ENCODE results near the gene DUSP15.
A peak's percentile ranks its signal among the peaks of the same experiment; 100 is the strongest.
"Not testable (repeated sequence)": the region's sequence is repeated elsewhere in the genome, so short reads cannot be mapped to it uniquely, and the experiment has no call there.

The DUSP15 gene

DNA sequence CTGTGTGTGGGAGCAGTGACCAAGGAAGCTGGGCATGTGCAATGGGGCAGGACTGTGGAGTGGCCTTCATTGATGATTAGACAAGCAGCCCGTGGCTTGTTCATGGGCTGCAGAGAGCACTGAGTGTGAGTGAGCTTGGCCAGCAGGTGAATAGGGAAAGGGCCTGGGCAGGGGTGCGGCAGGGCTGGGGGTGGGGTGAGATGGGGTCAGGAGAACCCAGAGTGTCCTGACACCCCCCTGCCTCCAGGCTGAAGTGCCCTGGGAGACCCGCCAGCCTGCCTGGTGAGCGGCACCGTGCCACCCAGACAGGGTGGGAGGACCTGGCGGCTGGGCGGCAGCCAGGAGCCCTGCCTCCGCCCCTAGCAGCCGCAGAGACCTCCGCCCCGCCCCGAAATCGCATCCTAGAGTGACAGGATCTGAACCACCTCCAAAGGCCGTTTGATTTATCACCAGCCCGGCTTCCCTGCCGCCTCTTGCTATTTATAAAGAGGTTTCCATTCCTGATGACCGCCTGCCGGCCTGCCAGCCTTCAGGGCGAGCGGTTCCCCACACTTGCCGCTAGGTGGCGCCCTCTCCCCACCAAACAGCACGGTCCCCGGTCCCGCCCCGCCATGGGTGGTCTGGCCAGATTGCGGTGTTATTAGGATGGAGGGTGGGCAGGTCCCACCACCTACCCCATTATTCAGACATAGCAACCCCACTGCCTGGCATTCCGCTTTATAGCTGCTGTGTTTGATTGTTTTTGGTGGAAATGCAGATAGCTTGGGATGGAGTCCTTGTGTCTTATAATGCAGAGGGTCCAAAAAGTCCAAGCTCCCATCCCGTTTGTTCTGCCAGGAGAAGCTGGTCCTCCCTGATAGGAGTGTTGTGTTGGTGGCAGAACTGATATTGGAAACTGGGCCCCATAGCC lies 47.7 kb downstream of the DUSP15 start:
- peak; percentile 82 for DNase-seq (ENCODE audit: low spot score)

DNA sequence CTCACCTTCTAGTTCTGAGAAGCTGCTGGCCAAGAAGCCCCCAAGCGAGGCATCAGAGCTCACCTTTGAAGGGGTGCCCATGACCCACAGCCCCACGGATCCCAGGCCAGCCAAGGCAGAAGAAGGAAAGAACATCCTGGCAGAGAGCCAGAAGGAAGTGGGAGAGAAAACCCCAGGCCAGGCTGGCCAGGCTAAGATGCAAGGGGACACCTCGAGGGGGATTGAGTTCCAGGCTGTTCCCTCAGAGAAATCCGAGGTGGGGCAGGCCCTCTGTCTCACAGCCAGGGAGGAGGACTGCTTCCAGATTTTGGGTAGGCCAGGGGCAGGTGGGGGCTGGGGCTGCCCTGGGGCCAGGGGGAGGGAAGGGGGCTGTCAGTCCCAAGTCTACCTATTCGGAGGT lies 48.9 kb downstream of the DUSP15 start:
- no peak for DNase-seq (ENCODE audit: low spot score)

DNA sequence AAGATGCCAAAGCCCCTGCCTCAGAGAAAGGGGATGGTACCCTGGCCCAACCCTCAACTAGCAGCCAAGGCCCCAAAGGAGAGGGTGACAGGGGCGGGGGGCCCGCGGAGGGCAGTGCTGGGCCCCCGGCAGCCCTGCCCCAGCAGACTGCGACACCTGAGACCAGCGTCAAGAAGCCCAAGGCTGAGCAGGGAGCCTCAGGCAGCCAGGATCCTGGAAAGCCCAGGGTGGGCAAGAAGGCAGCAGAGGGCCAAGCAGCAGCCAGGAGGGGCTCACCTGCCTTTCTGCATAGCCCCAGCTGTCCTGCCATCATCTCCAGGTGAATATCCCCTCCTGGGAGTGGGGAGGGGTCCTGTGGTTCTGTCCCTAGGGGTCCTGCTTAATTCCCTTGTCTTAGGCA lies 50.1 kb downstream of the DUSP15 start:
- DNase-seq (ENCODE audit: low spot score) = no peak

DNA sequence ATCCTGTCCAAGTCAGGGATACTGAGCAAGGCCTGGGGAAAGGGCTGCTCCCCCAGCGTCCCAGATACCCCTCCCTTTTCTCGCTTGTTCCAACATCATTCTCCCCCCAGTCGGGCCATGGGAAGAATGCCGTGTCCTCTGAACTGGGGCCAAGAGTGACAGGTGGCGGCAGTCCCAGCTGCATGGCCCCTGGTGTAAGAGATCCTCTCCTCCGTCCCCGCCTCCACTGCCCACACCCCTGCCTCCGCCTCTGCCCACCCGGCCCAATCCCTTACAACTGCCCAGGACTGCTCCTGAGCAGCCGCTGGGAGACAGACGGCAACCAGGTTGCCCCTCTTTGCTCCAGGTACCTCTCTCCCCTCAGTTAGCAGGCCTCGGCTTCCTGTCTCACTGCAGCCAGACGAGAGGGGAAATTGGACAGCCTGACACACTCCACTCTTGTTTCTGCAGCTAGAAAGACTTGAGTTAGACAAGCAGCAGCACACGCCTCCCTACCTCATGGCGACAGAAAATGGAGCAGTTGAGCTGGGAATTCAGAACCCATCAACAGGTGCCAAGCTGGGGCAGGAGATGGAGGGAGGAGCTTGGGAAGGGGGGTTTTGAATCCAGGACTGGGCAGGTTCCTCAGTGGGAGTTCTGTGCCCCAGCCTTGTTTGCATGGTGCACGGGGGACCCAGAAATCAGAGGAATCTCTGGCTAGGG lies 51.1 kb downstream of the DUSP15 start, which contains the start of gene MYLK2:
TSS of gene MYLK2 (plus strand) at position 274 of the 702 bp plus-strand sequence. CDS start at position 499, 225 bp downstream.
- DNase-seq (ENCODE audit: low spot score) = no peak

DNA sequence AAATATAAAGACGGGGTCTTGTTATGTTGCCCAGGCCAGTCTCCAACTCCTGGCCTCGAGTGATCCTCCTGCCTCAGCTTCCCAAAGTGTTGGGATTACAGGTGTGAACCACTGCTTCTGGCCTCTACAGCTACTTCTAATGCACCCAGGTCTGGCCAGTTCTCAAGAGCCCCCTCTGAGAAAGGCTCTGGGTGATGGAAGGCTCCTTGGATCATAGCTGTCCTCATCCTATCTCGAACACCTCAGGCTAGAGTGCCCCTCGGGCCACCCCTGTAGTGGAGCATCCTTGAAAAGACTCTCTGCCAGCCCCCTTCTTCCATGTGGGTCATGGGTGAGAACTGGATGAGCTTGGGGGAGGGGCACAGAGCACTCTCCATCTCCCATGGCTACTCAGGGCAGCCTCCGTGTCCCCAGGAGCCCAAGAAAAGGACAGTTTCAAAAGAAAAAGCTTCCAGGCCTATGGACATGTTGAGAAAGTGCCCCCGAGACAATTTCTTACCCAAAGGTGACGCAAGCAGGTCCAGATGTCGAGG lies 51.9 kb downstream of the DUSP15 start:
- DNase-seq (ENCODE audit: low spot score) = no peak

DNA sequence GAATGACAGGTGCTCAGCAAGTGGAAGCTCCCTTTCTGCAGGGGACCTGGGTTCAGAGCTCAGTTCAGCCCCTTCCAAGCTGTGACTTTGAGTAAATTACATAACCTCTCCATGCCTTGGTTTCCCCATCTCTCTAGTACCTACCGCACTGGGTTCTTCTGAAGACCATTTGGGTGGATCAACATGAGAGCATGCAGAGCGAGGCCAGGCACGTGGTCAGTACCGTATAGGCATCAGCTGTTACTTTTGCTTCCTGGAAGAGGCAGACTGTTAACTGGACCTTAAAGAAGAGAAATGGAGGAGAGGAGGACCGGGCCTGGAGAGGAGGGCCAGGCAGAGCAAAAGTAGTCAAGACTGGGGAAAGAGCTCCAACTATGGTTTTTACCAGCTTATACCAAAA lies 52.9 kb downstream of the DUSP15 start:
- DNase-seq (ENCODE audit: low spot score) = no peak

DNA sequence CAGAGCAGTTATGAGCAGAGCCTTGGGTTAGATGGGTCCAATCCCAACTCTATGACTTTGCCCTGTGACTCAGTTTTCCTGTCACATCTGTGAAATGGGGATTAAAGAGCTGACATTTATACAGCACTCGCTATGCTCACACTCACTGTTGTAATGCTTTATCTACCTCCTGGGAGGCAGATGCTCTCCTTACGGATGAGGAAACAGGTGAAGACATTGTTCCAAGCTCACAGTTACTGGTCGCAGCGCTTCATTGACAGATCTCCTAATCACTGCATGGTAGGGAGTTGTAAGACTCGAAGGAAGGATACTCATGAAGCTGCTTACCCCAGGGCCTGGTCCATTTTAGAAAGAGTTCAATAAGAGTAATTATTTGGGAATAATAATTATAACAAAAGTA lies 54.1 kb downstream of the DUSP15 start:
- DNase-seq (ENCODE audit: low spot score) = no peak

DNA sequence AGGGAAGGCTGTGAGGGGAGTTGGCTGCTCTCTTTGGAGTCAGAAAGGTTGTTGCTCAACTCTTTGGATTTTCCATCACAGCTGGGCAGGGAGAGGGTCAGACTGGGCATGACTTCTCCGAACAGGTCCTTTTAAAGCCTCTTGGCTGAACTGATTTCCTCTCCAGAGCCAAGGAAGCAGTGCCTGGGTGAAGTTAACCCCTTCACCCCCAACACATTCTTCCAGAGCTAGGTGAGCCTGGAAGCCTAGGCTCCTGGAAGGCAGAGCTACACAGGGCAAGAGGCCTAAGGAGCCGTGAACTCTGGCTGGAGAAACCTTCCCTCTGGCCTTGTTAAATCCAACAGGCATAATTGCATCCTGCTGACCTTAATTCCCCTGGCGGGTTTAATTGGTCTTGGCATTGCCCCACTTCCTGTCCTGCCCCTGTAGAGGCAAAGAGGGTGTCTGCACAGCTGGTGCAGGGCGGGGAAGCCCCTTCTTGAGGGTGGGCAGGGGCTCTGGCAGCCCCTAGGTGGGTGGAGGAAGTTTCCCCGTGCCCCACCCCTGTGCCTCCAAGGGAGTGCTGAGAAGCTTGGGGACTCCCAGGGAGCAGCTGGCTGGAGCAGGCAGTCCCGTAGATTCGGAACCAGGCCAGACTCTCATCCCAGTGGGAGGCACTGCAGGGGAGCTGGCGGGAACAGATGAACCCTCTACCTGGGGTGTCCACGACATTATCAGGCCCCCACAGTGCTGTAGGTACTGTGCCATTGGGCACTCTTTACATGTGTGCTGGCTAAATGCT lies 54.7 kb downstream of the DUSP15 start:
- no peak for DNase-seq (ENCODE audit: low spot score)

DNA sequence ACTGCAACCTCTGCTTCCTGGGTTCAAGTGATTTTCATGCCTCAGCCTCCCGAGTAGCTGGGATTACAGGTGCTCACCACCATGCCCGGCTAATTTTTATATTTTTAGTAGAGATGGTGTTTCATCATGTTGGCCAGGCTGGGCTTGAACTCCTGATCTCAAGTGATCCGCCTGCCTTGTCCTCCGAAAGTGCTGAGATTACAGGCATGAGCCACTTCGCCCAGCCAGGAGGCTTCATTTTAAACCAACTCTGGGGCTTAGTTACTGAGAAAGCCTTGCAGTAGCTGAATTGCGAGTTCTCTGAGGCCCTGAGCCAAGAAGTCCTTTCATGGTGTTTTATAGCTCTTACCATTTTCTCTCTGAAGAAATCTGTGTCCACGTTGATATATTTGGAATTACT lies 56.2 kb downstream of the DUSP15 start:
- not testable (repeated sequence) for DNase-seq (ENCODE audit: low spot score)

DNA sequence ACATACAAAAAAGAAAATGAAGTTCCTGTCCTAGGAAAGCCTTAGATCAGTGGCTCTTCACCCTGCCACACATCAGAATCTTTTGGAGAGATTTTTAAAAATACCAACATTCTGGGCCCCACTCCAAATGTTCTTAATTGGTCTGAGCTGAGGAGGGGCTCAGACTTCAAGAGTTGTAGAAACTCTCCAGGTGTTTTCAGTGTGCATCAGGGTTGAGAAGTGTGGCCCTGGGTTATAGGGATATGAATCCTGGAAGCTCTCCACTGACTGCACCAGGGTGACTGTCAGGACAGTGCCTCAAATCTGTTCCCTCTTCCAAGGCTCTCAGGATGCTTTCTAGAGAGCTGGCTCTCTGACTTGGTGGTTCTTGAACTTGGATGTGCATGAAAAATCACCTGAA lies 56.7 kb downstream of the DUSP15 start:
- DNase-seq (ENCODE audit: low spot score) = no peak

DNA sequence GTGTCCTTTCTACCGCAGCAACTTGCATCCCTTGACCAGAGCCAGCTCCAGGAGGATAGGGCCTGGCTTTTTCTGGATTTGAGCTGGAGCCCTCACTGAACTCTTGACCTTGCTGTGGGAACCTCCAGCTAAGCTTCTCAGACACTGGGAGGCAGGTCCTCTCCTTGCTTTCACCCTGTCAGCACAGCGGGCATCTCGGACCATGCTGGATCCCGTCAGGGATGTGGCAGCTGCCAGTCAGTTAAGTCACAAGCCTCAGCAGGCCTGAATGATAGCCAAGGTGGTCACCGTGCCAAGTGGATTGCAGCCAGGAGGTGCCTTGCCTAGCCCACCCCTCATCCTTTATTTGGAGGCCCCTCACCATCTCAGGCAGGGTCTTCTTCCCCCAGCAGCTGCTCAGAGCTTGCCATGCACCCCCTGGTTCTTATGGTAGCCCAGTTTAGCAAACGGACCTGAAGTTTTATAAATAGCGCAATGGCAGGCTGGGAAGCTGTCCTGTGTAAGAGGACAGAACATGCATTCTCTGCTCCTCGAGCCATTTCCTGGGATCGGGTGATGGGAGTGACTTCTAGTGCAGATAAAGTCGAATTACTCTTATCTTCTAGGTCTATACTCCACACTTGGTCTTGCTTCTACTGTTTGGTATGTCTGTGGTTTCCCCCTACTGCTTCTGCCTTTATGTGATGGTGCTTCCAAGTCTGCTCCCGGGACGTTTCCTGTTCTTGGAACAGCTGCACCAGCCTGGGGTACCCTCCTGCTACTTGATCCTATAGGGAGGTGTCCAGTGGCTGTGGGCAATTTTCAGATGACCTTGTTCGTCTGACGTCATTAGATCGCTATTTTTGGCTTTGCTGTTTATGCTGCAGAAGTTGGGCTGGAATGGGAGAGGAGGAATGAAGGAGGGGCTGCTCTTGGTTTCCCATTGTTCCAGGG lies 58.3 kb downstream of the DUSP15 start:
- DNase-seq (ENCODE audit: low spot score) = peak; percentile 44

DNA sequence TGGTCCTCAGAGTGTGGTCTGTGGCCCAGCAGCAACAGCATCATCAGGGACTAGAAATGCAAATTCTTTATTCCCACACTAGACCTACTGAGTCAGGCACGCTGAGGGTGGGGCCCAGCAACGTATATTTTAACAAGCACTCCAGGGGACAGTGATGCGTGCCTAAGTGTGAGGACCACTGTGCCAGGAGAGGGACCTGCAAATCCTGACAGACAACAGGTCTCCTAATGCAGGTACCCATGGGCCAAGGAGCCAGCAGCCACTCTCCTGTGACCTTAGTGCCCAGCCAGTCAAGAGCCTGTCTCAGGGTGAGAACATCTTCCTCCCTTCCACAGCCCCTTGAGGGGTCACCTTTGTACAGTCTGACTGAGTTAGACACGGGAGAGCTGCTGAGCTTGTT lies 59.1 kb downstream of the DUSP15 start:
- DNase-seq (ENCODE audit: low spot score) = no peak
